Inferior parietal cortex (tissue), 1 donor: Measurements from ENCODE around the gene TMBIM1.
A peak's percentile ranks its signal among the peaks of the same experiment; 100 is the strongest.
"Not testable (repeated sequence)": the region's sequence is repeated elsewhere in the genome, so short reads cannot be mapped to it uniquely, and the experiment has no call there.

Source experiments
- DNase-seq: peaks from one replicate; pipeline ENCODE4 v3.0.0-alpha.2; 2016; ENCODE audit errors: extremely low spot score

The TMBIM1 gene

DNA sequence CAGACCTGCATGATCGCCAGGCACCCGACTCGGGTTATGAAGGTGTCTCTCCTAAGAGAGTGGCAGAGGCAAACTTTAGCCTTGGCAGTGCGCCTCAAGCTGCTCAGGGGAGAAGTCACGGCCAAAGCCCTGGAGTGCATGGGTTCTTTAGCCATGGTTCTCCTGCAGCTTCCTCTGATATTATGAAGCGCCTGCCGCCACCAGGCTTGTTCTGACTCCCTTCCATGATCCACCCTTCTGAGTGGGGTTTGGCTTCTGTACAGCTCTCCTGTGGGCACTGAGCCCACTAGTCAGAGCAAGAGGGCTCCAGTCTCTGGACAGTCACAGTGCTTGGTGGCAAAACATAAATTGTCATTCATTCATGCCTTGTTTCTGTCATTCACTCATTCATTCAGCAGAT is 25.9 kb upstream of the TMBIM1 start:
- DNase-seq: no peak

DNA sequence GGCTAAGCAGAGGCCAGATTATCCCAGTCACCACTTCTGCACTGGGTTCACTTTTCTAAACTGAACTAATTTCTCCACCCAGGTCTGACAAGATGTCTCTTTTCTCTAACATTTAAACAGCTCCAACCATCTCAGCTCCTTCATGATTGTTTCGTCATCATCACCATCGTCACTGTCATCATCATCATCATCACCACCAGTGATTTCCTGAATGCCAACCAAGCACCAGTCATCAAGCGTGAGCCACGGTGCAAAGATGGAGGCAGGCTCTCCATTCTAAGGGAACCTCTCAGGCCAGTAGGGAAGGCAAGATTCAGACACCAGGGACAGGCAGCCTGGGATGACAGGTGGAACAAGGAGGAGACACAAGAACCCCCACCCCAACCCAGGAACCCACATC is 25.5 kb upstream of the TMBIM1 start:
- DNase-seq: no peak

DNA sequence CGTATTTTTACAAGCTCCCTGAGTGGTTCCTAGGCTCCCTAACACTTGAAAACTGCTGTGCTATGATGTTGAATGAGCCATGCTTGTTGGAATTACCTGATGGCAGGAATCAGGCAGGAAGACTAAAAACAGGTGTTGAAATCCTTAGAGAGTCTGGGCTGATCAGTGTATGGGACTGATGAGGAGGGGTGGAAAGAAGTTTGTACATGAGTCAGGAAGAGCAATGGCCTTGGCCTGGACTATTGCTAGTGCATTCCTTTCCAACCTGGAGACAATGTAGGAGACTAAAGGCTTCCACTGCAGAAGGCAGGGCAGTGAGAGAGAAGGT is 25.0 kb upstream of the TMBIM1 start:
- DNase-seq: no peak

DNA sequence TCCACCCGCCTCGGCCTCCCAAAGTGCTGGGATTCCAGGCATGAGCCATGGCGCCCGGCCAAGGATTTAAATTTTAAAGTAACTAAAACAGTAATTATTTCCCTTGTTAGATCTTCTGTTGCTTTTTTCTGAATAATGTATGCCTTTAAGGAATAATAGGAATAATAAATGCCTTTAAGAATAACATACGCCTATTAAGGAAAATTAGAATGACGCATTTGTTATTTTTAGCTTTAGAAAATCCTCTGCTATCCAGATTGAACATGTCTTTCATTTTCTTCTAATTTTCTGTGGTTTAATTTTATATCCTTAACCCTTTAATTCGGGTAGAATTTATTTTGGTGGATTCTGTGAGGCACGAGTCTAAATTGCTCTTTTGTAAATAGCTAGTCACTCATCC is 23.1 kb upstream of the TMBIM1 start:
- DNase-seq: no peak

DNA sequence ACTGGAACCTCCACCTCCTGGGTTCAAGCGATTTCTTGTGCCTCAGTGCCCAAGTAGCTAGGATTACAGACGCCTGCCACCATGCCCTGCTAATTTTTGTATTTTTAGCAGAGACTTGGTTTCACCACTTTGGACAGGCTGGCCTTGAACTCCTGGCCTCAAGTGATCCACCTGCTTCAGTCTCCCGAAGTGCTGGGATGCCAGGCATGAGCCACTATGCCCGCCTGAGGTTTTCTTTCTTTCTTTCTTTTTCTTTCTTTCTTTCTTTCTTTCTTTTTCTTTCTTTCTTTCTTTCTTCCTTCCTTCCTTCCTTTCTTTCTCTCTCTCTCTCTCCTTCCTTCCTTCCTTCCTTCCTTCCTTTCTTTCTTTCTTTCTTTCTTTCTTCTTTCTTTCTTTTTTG is 22.5 kb upstream of the TMBIM1 start:
- not testable (repeated sequence) for DNase-seq

DNA sequence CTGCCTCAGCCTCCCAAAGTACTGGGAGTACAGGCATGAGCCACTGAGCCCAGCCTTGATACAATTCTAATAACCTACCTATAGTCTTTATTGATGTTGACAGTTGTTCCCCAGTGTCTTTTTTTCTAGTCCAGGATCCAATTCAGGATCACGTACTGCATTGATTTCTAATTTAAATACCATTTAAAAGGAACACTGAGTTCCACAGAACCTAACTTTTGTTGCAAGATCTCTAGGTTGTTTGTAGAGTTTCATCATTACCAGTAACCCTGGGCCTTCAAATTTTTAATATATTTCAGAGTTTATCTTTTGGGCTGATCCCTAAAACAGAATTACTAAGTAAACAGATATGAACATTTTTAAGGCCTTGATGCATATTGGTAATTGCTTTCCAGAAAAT is 21.1 kb upstream of the TMBIM1 start:
- no peak for DNase-seq

DNA sequence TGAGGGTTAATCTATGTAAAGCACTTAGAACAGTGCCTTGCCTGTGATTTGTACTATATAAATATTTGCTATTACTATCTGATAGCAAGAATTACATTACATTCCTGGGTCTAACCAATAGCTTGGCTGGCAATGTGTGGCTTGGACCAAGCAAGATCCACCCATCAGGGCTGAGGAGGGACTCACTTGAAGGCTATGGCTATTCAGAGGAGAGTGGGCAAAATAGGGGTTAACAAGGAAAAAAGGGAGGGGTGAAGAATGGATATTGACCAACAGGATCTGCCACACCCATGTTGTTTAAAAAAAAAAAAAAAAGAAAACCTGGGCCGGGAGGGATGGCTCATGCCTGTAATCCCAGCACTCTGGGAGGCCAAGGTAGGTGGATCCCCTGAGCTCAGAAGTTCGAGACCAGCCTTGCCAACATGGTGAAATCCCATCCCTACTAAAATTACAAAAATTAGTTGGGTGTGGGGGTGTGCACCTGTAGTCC is 20.0 kb upstream of the TMBIM1 start:
- DNase-seq: no peak

DNA sequence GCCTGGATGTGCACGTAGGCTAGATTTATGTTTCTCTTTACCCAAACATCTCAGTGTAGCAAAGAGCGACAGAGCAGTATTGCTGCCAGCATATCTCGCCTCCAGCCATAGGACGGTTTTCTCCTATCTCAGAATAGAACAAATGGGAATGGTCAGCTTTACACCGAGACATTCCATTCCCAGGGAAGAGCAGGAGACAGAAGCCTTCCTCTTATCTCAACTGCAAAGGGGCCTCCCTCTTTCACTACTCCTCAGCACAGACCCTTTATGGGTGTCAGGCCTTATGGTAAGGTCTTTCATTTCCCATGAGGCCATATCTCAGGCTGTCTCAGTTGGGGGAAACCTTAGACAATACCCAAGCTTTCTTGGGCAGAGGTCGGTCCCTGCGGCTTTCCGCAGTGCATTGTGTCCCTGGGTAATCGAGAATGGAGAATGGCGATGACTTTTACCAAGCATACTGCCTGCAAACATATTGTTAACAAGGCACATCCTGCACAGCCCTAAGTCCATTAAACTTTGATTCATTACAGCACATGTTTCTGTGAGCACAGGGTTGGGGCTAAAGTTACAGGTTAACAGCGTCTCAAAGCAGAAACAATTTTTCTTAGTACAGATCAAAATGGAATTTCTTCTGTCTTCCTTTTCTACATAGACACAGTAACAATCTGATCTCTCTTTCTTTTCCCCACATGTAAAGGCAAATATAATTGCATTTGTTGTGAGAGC is 19.4 kb upstream of the TMBIM1 start:
- not testable (repeated sequence) for DNase-seq

DNA sequence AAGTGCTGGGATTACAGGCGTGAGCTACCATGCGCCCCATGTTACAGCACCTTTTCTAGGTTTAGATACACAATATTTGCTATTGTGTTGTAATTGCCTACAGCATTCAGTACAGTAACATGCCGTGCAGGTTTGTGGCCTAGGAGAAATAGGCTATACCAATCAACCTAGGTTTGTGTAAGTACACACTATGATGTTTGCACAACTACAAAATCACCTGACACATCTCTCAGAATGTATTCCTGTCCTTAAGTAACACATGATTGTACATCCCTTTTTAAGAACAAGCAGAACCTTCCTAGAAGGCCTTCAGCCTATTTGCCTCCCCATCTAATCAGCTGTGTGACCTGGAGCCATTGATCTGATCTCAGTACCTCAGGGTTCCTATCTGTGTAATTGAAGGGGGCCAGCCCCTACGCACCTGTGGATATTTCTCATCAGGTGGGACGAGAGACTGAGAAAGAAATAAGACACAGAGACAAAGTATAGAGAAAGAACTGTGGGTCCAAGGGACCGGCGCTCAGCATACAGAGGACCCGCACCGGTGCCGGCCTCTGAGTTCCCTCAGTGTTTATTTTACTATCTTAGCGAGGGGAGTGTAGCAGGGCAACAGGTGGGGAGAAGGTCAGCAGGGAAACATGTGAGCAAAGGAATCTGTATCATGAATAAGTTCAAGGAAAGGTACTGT is 18.7 kb upstream of the TMBIM1 start:
- DNase-seq: no peak

DNA sequence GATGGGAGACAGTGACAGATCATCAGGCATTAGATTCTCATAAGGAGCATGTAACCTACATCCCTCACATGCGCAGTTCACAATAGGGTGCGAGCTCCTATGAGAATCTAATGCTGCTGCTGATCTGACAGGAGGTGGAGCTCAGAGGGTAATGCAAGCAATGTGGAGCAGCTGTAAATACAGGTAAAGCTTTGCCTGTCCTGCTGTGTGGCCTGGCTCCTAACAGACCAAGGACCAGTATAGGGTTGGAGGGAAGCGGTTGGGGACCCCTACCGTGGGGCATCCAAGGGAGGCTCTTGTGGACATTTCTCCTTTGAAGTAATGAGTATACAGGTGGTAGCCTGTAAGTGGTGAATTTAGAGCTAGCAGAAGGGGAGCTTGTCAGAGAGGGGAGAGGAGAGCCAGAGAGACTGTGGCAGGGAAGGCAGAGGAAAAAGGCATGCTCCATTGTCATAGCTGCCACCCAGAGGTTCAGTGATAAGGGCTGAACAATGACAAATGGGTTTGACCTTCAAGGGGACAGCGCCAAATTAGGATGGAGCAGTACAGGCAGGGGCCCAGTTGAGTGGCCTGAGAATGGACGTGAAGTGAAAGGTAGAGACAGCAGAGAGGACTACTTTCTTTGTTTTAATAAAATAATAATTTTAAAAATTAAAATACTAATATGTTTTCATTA is 15.2 kb upstream of the TMBIM1 start:
- no peak for DNase-seq

DNA sequence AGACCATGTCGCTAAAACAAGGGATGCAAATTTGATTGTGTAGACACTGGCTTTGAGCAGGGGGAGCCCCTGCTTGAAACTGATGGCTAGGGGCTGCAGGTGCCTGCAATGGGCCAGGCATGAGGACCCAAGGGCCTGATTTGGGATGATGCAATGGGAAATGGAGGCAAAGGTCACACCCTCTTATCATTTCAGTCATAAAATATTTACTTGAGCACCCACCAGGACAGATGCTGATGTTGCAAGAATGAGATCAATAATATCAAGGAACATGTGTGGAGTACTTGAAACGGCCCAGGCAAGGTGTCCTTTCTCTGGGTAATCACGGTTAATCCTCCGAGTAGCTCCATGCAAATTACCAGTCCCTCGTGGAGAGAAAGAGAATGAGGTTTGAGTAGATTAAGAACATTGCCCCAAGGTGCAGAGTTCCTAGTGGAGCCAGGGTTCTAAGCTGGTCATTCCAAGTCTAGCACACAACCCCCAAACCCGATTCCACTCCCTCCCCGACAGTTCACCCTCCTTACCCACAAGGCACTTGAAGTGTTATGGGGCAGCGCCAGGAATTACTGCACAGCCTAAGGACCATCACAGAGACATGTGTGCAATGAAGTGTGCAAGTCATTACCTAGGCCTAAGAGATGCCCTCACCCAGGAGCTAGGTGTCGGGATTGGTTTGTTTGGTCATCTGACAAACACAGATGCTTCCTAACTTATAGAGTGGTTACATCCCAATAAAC is 14.0 kb upstream of the TMBIM1 start:
- no peak for DNase-seq

DNA sequence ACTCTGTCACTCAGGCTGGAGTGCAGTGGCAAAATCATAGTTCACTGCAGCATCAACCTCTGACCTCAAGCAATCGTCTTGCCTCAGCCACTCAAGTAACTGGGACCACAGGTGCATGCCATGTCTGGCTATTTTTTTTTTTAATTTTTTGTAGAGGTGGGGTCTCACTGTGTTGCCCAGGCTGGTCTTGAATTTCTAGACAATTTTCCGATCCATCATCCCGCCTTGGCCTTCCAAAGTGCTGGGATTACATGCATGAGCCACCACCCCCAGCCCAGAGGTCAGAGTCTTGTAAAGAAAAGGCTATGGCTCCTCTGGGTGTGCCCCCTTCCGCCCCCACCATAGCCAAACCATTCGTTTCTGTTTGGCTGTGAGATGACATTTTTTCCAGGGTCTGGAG is 13.1 kb upstream of the TMBIM1 start:
- DNase-seq: no peak

DNA sequence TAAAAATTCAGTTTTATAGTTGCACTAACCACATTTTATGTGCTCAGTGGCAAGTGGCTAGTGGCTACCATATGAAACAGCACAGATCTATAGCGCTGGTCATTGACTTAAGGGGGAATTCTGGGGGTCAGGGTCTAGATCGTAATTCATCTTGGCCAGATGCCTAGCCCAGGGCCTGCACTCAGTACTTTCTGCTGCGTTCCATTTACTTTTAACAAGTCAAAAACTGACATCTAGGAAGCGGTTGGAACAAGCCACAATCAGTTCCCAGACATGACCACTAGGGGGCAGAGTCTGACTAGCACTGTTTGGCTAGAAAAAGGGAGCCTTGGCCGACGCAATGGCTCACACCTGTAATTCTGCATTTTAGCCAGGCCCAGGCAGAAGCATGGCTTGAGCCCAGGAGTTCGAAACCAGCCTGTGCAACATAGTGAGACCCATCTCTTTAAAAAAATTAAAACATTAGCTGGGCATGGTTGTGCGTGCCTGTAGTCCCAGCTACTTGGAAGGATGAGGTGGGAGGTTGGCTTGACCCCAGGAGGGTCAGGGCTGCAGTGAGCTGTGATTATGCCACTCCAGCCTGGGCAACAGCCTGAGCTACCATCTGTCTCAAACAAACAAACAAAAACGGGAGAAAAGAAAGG is 9.0 kb upstream of the TMBIM1 start:
- DNase-seq: peak; percentile 93

DNA sequence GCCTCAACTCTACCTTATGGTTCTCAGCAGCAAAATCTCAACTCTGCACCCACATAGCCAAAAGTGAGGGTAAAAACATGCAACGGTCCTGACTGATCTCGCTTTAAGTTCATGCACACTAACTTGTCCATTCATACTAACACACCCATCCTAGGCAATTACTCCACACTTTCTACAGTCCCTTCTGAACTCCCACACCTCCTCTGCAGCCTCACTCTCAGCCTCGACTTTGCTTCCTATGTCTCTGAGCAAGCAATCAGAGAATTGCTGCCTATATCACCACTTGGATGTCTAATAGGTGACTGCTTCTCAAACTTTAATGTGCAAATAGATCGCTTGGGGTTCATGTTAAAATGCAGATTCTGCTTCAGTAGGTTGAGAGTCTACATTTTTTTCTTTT is 7.8 kb upstream of the TMBIM1 start:
- no peak for DNase-seq

DNA sequence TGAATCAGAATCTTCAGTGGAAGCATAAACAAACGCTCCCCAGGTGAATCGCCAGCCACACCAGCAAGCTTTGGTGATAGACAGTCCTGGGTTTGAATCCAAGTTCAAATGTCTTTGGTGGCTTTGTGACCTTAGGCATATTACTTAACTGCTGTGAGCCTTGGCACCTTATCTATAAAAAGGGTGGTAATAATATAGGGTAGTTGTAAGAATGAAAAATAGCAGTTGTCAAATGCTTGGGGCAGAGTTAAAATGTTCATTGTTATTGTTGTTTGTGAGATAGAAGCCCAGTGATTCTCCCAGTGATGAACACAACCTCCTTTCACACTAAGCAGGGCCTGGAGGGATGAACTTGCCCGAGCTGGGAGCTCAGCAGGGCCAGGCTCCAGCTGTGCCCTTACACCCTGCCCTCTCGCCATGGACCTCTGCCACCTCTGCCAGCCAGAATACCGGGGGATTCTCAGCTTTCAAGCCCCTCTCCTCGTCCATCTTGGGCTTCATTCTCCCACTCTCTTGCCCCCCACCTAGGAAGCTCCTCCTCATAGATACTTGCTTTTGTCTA is 6.1 kb upstream of the TMBIM1 start:
- peak; percentile 36 for DNase-seq

DNA sequence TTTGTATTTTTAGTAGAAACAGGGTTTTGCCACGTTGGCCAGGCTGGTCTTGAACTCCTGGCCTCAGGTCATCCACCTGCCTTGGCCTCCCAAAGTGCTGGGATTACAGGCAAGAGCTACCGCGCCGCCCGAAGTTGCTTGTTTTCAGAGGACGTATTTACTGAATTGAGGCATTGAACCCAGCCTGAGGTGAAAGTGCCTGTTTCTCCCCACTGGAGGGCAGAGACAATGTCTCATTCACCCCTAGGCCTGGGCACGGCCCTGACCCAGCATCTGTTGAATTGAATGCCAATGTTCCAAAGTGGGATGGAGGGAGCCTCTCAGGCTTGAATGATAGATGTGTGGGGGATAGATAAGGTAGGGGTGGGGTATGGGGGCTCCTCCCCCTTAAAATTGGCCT is 4.5 kb upstream of the TMBIM1 start:
- DNase-seq: no peak

DNA sequence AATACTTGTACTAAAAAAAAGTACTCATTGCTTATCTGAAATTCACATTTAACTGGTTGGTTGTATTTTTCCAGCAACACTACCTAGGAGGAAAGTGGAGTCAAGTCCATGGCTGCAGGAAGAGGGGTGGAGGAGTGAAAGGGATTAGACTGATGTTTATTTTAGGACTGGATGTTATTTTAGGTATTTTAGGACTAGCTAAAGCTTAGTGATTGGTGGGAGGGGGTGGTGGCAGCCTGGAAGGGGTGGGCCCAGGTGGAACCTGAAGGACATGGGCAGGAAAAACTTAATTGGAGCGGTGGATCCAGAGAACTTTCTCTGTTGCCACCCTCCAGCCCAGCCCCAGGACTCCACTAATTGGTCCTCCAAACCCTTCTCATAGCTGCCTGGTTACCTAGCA is 3.9 kb upstream of the TMBIM1 start:
- no peak for DNase-seq

DNA sequence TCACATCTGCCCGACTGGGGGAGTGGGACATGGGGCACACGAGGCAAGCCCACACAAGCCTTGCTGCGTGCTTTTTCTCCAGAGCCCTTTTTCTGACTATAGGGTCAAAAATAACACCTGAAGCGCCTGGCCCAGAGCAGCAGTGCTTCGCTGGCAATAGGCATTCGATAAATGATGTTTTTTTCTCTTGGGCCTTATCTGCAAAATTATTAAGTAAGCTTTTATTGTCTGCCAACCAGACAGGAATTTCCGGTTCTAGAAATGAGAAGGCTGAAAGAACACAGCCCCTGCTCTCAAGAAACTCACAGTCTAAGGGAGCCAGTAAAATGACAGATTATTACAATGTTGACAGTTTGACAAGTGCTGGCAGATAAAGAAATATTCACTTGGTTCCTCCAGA is 2.7 kb upstream of the TMBIM1 start:
- no peak for DNase-seq

DNA sequence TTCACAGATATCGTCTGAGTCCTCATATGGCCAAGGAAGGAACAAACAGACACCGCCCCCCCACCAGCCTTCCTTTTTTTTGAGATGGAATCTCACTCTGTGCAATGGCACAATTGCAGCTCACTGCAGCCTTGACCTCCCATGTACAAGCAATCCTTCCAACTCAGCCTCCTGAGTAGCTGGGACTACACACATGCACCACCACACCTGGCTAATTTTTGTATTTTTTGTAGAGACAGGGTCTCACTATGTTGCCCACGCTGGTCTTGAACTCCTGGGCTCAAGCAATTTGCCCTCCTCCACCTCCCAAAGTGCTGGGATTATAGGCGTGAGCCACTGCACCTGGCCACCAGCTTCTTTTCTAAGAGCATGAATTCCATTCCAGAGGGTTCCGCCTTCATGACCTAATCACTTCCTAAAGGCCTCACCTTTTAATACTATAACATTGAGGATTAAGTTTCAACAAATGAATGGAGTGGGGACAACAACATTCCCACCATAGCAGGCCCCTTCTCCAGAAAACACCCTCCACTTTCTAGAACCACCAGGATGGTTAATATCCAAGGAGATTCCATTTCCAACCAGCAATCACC is 2.2 kb upstream of the TMBIM1 start:
- no peak for DNase-seq

DNA sequence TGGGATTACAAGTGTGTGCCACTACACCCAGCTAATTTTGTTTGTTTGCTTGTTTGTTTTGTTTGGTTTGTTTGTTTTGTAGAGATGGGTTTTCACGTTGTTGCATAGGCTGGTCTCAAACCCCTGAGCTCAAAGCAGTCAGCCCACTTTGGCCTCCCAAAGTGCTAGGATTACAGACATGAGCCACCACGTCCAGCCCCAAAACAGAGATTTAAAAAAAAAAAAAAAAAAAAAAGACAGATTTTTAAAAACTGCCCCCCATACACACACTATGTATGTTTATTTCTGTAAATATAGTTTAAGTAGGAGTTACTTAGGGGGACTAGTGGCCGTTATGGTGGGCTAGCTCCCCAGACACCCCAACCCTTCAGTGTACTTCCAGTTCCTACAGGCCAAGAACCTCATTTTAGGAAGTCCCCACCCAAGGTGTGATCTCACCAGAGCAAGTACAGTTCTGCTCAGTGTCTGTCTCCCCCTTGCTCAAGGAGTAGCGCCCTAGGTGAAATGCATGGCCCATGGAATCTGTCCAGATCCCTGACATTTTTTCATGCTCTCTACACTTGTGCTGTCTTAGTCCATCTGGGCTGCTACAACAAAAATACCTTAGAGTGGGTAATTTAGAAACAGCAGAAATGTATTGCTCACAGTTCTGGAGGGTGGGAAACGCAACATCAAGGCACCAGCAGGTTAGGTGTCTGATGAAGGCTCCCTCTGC is 1.6 kb upstream of the TMBIM1 start:
- no peak for DNase-seq
